Caki2 (cell line): ENCODE results near the gene CD19. TPM values are rescaled to one million over a fixed set of nuclear protein-coding genes. Genes with fewer than 3 reads are reported as not detected.
"Not testable (repeated sequence)": the region's sequence is repeated elsewhere in the genome, so short reads cannot be mapped to it uniquely, and the experiment has no call there.

Source experiments
- DNase-seq: peaks from one replicate; pipeline ENCODE4 v3.0.0-alpha.2; 2015; ENCODE audit warnings: low read depth
- in situ Hi-C: cut with HindIII; loops from 2 replicates; pipeline ENCODE4 v1.10.0; 2016; ENCODE audit warnings: low sequenced_read_pairs, low pct_unique_long_range_greater_than_20kb, mixed read lengths
- total RNA-seq: library from RNA; depleted of rRNA; stranded (reverse); fragments of >200 nt; shearing (Covaris generic); gene quantifications from 2 replicates; pipeline ENCODE4 v1.2.3, GENCODE V29; 2014; ENCODE audit warnings: low replicate concordance

CD19 gene
- total RNA-seq, 1 experiment from 2014 or later: 0.37 TPM

GRCh38 chr16:28967156-28967555, 35.4 kb downstream of the CD19 start:
- DNase-seq: no peak
- in situ Hi-C loops: loop anchor here (25.0 kb wide), 1 partner anchor 170 kb away; no protein-coding TSS in a partner anchor

DNA sequence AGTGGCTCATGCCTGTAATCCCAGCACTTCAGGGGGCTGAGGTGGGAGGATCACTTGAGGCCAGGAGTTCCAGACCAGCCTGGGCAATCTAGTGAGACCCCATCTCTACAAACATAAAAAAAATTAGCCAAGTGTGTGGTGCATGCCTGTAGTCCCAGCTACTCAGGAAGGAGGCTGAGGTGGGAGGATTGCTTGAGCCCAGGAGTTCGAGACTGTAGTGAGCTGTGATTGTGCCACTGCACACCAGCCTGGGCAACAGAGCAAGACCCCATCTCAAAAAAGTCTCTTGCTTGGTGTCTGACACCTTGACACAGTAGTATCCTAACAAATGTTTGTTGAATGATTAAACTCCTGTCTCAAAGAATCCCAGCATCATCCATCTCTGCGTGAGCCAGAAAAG, 37.9 kb downstream of the CD19 start:
- not testable (repeated sequence) for DNase-seq
- in situ Hi-C loops: loop anchor here (25.0 kb wide), 1 partner anchor 168 kb away; no protein-coding TSS in a partner anchor

DNA sequence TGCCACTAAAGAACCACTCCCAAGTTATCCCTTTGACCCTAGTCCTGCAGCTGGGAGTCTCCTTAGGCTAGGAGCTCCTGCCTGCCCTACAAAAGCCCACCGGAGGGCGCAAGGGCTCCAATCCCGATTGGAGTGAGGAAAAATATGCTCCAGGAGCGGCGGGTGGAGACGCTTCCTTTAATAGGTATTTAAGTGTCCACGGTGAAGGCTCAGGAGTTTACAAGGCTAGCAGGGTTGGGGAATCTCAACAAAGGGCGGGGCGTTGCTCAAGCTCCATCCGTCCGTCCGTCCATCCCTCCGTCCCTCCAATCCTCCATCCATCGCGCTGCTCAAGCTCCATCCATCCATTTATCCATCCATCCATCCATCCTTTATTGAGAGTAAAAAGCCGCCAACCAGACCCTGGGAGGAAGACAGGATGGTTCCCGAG, 42.3 kb downstream of the CD19 start:
- in situ Hi-C loops: loop anchor here (25.0 kb wide), 1 partner anchor 163 kb away; no protein-coding TSS in a partner anchor
- peak; percentile 72 for DNase-seq

- peak; percentile 91 for DNase-seq
- in situ Hi-C loops: loop anchor here (25.0 kb wide), 1 partner anchor 163 kb away; no protein-coding TSS in a partner anchor
These were observed 42.8 kb downstream of the CD19 start, which contains the start of gene SPNS1 for GRCh38 chr16:28974437-28975157. SPNS1 (plus strand) TSS chr16:28974778; CDS start chr16:28975152, 374 bp downstream.

- in situ Hi-C loops: no loop called here
- peak; percentile 21 for DNase-seq
These were observed 43.4 kb downstream of the CD19 start for GRCh38 chr16:28975158-28975599.

GRCh38 chr16:28977703-28978662, 46.2 kb downstream of the CD19 start:
- in situ Hi-C loops: no loop called here
- DNase-seq: no peak

DNA sequence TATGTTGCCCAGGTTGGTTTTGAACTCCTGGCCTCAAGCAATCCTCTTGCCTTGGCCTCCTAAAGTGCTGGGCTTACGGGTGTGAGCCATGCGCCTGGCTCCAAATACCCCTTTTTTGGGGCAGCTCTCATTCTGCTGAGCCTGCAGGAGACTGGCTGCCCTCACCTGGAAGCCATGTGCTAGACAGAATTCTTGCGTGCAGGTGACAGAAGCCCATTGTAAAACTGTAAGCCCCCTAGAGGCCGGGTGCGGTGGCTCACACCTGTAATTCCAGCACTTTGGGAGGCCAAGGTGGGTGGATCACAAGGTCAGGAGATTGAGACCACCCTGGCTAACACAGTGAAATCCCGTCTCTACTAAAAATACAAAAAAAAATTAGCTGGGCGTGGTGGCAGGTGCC, 48.6 kb downstream of the CD19 start:
- in situ Hi-C loops: not testable (repeated sequence)

DNA sequence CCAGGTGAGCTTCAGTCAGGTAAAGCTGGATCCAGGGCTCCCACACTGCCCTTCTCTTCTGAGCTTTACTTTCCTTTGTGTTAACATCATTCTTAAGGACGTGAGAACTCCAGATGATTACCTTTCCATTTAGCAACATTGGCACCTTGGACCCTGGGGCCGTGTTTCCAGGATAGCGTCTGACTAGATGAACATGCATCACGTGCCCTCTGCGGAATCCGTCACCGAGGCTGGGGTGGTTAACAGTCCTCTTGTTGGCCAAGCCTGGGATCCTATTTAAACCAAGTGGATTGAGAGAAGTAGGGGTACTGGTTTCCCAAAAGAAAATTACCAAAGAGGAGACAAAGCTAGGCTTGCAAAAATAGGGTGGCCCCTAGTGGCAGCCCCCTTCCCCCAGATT, 49.2 kb downstream of the CD19 start:
- in situ Hi-C loops: no loop called here
- DNase-seq: no peak

More for the DNA sequence above, 48.6 kb downstream of the CD19 start:
- DNase-seq: not testable (repeated sequence)

DNA sequence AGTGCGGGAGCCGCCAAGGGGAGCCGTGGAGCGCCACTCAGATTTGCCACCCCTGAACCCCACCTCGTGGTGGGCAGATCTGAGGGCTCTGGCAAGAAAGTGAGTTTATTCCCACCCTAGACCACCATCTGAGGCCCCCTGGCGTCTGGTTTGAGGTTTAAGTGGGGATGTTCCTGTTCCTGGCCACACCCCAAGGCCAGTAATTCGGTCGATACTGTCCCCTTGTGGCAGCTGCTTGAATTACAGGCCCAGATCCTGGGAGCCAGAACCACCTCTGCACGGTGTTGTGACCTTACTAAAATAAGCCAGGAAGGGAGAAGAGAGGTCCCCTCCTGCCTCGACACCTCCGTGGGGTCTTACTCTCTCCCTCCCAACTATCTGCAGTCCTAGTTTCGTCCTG, 49.7 kb downstream of the CD19 start:
- DNase-seq: no peak
- in situ Hi-C loops: no loop called here

DNA sequence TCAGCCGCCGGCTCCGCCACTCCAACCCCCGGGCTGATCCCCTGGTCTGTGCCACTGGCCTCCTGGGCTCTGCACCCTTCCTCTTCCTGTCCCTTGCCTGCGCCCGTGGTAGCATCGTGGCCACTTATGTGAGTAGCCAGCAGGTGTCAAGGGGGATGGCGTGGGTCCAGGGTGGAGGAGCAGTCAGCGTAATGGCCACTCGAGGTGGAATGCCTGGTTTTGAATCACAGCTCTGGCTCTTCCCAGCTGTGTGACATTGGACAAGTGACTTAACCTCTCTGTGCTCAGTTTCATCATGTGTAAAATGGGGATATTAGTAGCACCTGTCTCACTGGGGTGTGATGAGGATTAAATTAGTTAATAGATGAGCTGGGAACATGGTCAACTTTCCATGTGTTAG, 50.6 kb downstream of the CD19 start:
- DNase-seq: no peak
- in situ Hi-C loops: no loop called here

DNA sequence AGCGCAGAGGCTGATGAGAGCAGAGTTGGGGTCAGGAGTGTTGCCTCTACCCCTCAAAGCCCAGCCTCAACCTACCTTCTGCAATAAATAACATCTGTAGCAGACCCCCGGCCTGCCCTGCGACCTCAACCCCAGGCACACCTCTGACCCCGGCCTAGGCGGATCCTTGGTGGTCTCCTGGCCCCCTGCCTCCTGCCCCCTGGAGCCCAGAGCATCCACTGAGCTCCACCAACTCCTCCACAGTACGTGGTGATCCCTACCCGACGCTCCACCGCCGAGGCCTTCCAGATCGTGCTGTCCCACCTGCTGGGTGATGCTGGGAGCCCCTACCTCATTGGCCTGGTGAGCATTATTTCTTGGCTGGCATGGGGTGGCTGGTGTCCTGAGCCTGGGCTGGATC, 51.2 kb downstream of the CD19 start:
- no peak for DNase-seq
- in situ Hi-C loops: no loop called here

- in situ Hi-C loops: no loop called here
- no peak for DNase-seq
These were observed 51.9 kb downstream of the CD19 start for GRCh38 chr16:28983644-28984043.

DNA sequence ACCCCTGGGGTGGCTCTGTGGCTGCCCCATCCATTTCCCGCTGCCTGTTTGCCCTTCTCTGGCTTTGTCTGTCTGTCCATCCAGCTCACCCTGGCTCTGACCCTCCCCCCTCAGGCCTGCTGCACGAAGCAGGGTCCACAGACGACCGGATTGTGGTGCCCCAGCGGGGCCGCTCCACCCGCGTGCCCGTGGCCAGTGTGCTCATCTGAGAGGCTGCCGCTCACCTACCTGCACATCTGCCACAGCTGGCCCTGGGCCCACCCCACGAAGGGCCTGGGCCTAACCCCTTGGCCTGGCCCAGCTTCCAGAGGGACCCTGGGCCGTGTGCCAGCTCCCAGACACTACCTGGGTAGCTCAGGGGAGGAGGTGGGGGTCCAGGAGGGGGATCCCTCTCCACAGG, 52.3 kb downstream of the CD19 start:
- in situ Hi-C loops: no loop called here
- no peak for DNase-seq

DNA sequence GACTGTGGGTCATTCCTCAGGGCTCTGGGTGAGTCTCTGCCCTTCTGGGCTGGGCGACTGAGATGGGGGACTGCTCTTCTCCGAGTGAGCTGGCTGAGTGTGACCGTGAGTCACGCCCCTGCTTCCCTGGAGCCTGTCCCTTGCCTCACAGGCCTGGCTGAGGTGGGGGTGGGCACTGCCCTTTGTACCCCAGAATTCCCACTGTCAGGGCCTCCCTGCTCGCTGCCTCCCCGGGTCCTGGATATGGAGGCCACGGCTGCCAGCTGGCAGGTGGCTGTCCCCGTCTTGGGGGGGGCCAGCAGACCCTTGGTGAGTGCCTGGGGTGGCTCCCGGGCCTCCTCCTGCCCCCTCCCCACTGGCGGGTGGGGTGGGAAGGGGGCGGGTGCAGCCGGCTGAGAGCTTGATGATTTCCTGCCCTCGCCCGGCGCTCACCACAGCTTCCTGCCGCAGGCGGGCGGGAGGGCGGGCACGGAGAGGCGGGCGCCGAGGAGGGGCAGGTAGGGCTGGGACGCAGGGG, 52.9 kb downstream of the CD19 start, which contains the start of gene LAT:
Gene LAT, plus strand, starts transcription at position 434 of the 517 bp plus-strand sequence. CDS start 366 bp downstream, outside the sequence.
- in situ Hi-C loops: no loop called here
- peak; percentile 91 for DNase-seq

GRCh38 chr16:28985211-28986041, 53.7 kb downstream of the CD19 start:
- in situ Hi-C loops: no loop called here
- DNase-seq: no peak

DNA sequence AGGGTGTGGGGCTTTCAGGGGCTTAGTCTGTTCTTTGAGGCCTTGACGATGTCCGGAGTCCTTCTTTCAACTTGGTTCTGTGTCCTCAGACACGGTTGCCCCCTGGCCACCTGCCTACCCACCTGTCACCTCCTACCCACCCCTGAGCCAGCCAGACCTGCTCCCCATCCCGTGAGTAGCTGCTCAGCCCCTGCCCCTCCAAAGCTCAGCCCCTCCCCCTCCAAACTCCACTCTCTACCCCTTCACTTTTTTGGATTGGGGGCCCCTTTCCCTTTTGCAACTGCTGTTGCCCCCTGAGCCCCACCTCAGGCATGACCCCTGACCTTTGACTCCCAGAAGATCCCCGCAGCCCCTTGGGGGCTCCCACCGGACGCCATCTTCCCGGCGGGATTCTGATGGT, 54.3 kb downstream of the CD19 start:
- no peak for DNase-seq
- in situ Hi-C loops: no loop called here

- in situ Hi-C loops: no loop called here
- no peak for DNase-seq
These were observed 54.7 kb downstream of the CD19 start for GRCh38 chr16:28986492-28986891.
